A549 (cell line): ENCODE results near the gene ZDHHC24. TPM values are rescaled to one million over a fixed set of nuclear protein-coding genes. Genes with fewer than 3 reads are reported as not detected.

Source experiments
- BHLHE40 ChIP-seq: IDR thresholded peaks from 2 replicates; pipeline ENCODE4 v1.6.1; 2012; ENCODE audit warnings: low read depth, low read length, inconsistent platforms
- FOSL2 ChIP-seq, 2 experiments: fragments of 450-650 bp in 1 of 2; fragments of >200 bp in 1 of 2; sonication (Bioruptor Twin) in 1 of 2; formaldehyde crosslinking; IDR thresholded peaks; 2 replicates each; pipeline versions ENCODE4 v1.5.0 to v1.6.1; 2016 to 2020; ENCODE audit warnings: mild to moderate bottlenecking in 1 of 2, moderate library complexity in 1 of 2
- HOXA7 ChIP-seq: fragments of 250-450 bp; sonication (Bioruptor Pico); IDR thresholded peaks from 2 replicates; pipeline ENCODE4 v1.5.0; 2020; ENCODE audit warnings: mild to moderate bottlenecking, moderate library complexity
- HOXB13 ChIP-seq: fragments of 250-450 bp; sonication (Bioruptor Pico); IDR thresholded peaks from 2 replicates; pipeline ENCODE4 v1.5.0; 2020; ENCODE audit warnings: low read depth, mild to moderate bottlenecking, moderate library complexity
- HOXB5 ChIP-seq: fragments of 250-450 bp; sonication (Bioruptor Pico); IDR thresholded peaks from 2 replicates; pipeline ENCODE4 v1.5.0; 2020; ENCODE audit warnings: mild to moderate bottlenecking, moderate library complexity
- JUN ChIP-seq, 2 experiments: fragments of >200 bp; sonication (Bioruptor Twin); formaldehyde crosslinking; IDR thresholded peaks; 2 replicates in 1 of 2; 3 replicates in 1 of 2; pipeline ENCODE4 v1.6.1; 2016 to 2017
- KDM1A ChIP-seq: fragments of 200-600 bp; sonication (generic); IDR thresholded peaks from 2 replicates; pipeline ENCODE4 v1.6.1; 2016; ENCODE audit warnings: low read depth, mild to moderate bottlenecking
- KDM5A ChIP-seq: fragments of 200-600 bp; sonication (generic); IDR thresholded peaks from 2 replicates; pipeline ENCODE4 v1.6.1; 2016; ENCODE audit warnings: antibody characterized with exemption, mild to moderate bottlenecking
- MAZ ChIP-seq: fragments of 150-350 bp; IDR thresholded peaks from 2 replicates; pipeline ENCODE4 v1.6.1; 2014; ENCODE audit warnings: antibody characterized with exemption, low read depth, low read length, borderline replicate concordance
- NPAS2 ChIP-seq: fragments of 250-450 bp; sonication (Bioruptor Pico); IDR thresholded peaks from 2 replicates; pipeline ENCODE4 v1.8.0; 2022; ENCODE audit warnings: mild to moderate bottlenecking, moderate library complexity, borderline replicate concordance
- NR3C1 ChIP-seq: fragments of >200 bp; sonication (Bioruptor Twin); formaldehyde crosslinking; IDR thresholded peaks from 3 replicates; pipeline ENCODE4 v1.6.1; 2017
- POLR2A ChIP-seq: IDR thresholded peaks from 2 replicates; pipeline ENCODE4 v1.6.1; 2012; ENCODE audit warnings: mild to moderate bottlenecking, low read length
- RAD21 ChIP-seq, 2 experiments: fragments of >200 bp in 1 of 2; sonication (Bioruptor Twin) in 1 of 2; formaldehyde crosslinking in 1 of 2; IDR thresholded peaks in 1 of 2; conservative IDR thresholded peaks in 1 of 2; 2 replicates in 1 of 2; 3 replicates in 1 of 2; pipeline ENCODE4 v1.6.1; 2012 to 2018; ENCODE audit warnings: inconsistent platforms in 1 of 2
- RARB ChIP-seq: fragments of 250-450 bp; sonication (Bioruptor Pico); IDR thresholded peaks from 2 replicates; pipeline ENCODE4 v1.8.0; 2021; ENCODE audit warnings: mild to moderate bottlenecking, moderate library complexity
- RFX5 ChIP-seq: fragments of 450-650 bp; IDR thresholded peaks from 2 replicates; pipeline ENCODE4 v1.7.1; 2014; ENCODE audit warnings: antibody characterized with exemption, mild to moderate bottlenecking, moderate library complexity
- SREBF2 ChIP-seq: fragments of 450-650 bp; IDR thresholded peaks from 2 replicates; pipeline ENCODE4 v1.6.1; 2014; ENCODE audit warnings: mild to moderate bottlenecking, moderate library complexity
- TFCP2L1 ChIP-seq: fragments of 250-450 bp; sonication (Bioruptor Pico); IDR thresholded peaks from 2 replicates; pipeline ENCODE4 v1.5.0; 2021; ENCODE audit warnings: mild to moderate bottlenecking
- ZC3H11A ChIP-seq: fragments of 450-650 bp; IDR thresholded peaks from 2 replicates; pipeline ENCODE4 v1.6.1; 2014; ENCODE audit warnings: antibody characterized with exemption, mild to moderate bottlenecking
- polyA plus RNA-seq, 4 experiments: library from polyadenylated mRNA; depleted of rRNA in 3 of 4; stranded (reverse); fragments of >200 nt; fragmentation: RNase III in 1 of 4; extraction: RNeasy Plus Mini Kit Qiagen cat#74134 plus additional on column Dnase treatment in 1 of 4; gene quantifications; 2 replicates in 3 of 4; 3 replicates in 1 of 4; pipeline ENCODE4 v1.2.3, GENCODE V29; 2011 to 2017
- TF ChIP-seq, protein P1 (sequence below): fragments of 450-650 bp; IDR thresholded peaks from 2 replicates; pipeline ENCODE4 v1.6.1; 2014; ENCODE audit warnings: antibody characterized with exemption
- TF ChIP-seq, protein P2 (sequence below): IDR thresholded peaks from 2 replicates; pipeline ENCODE4 v1.6.1; 2012; ENCODE audit warnings: low read depth, borderline replicate concordance
- TF ChIP-seq, protein P3 (sequence below): fragments of 150-350 bp; IDR thresholded peaks from 2 replicates; pipeline ENCODE4 v1.6.1; 2014; ENCODE audit warnings: low read depth, mild to moderate bottlenecking, low read length
- TF ChIP-seq, protein P4 (sequence below): IDR thresholded peaks from 2 replicates; pipeline ENCODE4 v1.6.1; 2012
- TF ChIP-seq, protein P5 (sequence below): fragments of 250-450 bp; sonication (Bioruptor Pico); IDR thresholded peaks from 2 replicates; pipeline ENCODE4 v1.5.0; 2021; ENCODE audit warnings: mild to moderate bottlenecking, moderate library complexity, borderline replicate concordance
- TF ChIP-seq, protein P6 (sequence below): fragments of 200-600 bp; sonication (generic); IDR thresholded peaks from 2 replicates; pipeline ENCODE4 v1.6.1; 2016; ENCODE audit warnings: antibody characterized with exemption, mild to moderate bottlenecking, moderate library complexity
- TF ChIP-seq, protein P7 (sequence below): IDR thresholded peaks from 2 replicates; pipeline ENCODE4 v1.6.1; 2012

ZDHHC24 gene
- polyA plus RNA-seq, 2 of the 4 experiments (the other 2 are of a cell fraction), result 8.6 to 8.7 TPM

DNA sequence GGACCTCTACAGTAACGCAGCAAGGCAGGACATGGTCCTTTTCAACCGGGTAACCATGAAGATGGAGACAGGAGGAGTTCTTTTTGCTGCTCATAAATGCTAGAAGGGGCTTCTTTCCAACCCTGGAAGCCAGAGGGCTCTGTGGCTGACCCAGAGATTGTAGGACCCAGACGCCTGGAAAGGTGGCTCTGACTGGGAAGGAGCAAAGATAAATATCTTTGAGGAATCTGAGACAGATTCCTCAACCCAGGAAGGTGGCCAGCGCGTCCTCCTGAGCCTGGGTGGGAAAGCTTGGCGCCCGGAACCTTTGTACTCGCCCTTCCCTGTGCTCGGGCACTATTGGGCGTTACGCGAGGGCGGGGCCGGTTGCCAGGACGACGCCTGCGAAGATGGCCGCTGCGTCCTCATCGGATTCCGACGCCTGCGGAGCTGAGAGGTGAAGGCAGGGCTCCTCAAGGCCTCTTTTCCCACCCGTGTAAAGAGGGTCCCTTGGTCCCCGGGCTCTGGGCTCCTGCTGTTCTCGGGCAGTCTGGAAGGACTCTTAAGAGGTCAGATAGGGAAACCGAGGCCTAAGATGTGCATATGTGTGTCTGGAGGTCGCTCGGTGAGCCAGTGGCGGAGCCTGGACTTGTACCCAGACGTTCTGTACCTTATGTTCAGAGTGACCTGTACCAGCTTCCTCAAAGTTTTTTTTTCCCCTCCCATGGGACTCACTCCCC is 35.4 kb downstream of the ZDHHC24 start, which contains the start of gene BBS1 (continued):
- TF ChIP-seq, protein P1, sequence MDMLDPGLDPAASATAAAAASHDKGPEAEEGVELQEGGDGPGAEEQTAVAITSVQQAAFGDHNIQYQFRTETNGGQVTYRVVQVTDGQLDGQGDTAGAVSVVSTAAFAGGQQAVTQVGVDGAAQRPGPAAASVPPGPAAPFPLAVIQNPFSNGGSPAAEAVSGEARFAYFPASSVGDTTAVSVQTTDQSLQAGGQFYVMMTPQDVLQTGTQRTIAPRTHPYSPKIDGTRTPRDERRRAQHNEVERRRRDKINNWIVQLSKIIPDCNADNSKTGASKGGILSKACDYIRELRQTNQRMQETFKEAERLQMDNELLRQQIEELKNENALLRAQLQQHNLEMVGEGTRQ, result no peak
- TF ChIP-seq KDM1A (no peak), KDM5A (peak; percentile 98), MAZ (0 out of 2 replicates have a peak, but pooled peaks have one; percentile 34), BHLHE40 (no peak), HOXA7 (CRISPR knock-in tag) (no peak), HOXB13 (CRISPR knock-in tag) (no peak), NPAS2 (CRISPR knock-in tag) (no peak), POLR2A (peak; percentile 70), ZC3H11A (peak; percentile 20; the same call in 1 of the 2 replicates), SREBF2 (no peak), FOSL2 (IDR thresholded peaks at IDR 0.05) (no peak), FOSL2 (CRISPR knock-in tag; IDR thresholded peaks at IDR 0.05) (no peak), RFX5 (no peak), TFCP2L1 (no peak), RAD21 (conservative IDR thresholded peaks at IDR 0.05 in 1 of 2, IDR thresholded peaks at IDR 0.05 in 1 of 2) (no peak), HOXB5 (CRISPR knock-in tag) (no peak), NR3C1 (no peak), RARB (no peak), JUN (IDR thresholded peaks at IDR 0.05) (peak; percentile 65 to 82; a peak in 4 of 5 replicates)
- TF ChIP-seq, protein P2, sequence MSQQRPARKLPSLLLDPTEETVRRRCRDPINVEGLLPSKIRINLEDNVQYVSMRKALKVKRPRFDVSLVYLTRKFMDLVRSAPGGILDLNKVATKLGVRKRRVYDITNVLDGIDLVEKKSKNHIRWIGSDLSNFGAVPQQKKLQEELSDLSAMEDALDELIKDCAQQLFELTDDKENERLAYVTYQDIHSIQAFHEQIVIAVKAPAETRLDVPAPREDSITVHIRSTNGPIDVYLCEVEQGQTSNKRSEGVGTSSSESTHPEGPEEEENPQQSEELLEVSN, result no peak
- TF ChIP-seq, protein P3, sequence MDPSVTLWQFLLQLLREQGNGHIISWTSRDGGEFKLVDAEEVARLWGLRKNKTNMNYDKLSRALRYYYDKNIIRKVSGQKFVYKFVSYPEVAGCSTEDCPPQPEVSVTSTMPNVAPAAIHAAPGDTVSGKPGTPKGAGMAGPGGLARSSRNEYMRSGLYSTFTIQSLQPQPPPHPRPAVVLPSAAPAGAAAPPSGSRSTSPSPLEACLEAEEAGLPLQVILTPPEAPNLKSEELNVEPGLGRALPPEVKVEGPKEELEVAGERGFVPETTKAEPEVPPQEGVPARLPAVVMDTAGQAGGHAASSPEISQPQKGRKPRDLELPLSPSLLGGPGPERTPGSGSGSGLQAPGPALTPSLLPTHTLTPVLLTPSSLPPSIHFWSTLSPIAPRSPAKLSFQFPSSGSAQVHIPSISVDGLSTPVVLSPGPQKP, result no peak
- TF ChIP-seq, protein P4, sequence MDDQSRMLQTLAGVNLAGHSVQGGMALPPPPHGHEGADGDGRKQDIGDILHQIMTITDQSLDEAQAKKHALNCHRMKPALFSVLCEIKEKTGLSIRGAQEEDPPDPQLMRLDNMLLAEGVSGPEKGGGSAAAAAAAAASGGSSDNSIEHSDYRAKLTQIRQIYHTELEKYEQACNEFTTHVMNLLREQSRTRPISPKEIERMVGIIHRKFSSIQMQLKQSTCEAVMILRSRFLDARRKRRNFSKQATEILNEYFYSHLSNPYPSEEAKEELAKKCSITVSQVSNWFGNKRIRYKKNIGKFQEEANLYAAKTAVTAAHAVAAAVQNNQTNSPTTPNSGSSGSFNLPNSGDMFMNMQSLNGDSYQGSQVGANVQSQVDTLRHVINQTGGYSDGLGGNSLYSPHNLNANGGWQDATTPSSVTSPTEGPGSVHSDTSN, result peak; percentile 57
- TF ChIP-seq, protein P5, sequence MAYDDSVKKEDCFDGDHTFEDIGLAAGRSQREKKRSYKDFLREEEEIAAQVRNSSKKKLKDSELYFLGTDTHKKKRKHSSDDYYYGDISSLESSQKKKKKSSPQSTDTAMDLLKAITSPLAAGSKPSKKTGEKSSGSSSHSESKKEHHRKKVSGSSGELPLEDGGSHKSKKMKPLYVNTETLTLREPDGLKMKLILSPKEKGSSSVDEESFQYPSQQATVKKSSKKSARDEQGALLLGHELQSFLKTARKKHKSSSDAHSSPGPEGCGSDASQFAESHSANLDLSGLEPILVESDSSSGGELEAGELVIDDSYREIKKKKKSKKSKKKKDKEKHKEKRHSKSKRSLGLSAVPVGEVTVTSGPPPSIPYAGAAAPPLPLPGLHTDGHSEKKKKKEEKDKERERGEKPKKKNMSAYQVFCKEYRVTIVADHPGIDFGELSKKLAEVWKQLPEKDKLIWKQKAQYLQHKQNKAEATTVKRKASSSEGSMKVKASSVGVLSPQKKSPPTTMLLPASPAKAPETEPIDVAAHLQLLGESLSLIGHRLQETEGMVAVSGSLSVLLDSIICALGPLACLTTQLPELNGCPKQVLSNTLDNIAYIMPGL (CRISPR knock-in tag), result no peak
- TF ChIP-seq, protein P6, sequence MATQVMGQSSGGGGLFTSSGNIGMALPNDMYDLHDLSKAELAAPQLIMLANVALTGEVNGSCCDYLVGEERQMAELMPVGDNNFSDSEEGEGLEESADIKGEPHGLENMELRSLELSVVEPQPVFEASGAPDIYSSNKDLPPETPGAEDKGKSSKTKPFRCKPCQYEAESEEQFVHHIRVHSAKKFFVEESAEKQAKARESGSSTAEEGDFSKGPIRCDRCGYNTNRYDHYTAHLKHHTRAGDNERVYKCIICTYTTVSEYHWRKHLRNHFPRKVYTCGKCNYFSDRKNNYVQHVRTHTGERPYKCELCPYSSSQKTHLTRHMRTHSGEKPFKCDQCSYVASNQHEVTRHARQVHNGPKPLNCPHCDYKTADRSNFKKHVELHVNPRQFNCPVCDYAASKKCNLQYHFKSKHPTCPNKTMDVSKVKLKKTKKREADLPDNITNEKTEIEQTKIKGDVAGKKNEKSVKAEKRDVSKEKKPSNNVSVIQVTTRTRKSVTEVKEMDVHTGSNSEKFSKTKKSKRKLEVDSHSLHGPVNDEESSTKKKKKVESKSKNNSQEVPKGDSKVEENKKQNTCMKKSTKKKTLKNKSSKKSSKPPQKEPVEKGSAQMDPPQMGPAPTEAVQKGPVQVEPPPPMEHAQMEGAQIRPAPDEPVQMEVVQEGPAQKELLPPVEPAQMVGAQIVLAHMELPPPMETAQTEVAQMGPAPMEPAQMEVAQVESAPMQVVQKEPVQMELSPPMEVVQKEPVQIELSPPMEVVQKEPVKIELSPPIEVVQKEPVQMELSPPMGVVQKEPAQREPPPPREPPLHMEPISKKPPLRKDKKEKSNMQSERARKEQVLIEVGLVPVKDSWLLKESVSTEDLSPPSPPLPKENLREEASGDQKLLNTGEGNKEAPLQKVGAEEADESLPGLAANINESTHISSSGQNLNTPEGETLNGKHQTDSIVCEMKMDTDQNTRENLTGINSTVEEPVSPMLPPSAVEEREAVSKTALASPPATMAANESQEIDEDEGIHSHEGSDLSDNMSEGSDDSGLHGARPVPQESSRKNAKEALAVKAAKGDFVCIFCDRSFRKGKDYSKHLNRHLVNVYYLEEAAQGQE, result no peak
- TF ChIP-seq, protein P7, sequence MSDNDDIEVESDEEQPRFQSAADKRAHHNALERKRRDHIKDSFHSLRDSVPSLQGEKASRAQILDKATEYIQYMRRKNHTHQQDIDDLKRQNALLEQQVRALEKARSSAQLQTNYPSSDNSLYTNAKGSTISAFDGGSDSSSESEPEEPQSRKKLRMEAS, result peak; percentile 74
- TF ChIP-seq, all 56 proteins: peak for 10
